GM12801 (cell line): ENCODE data around the gene SBK2.

Experiments
- CTCF ChIP-seq: IDR thresholded peaks from one replicate; pipeline ENCODE4 v1.5.1; 2011; ENCODE audit warnings: control low read depth; ENCODE audit not compliant: insufficient read length; ENCODE audit errors: extremely low read depth

Gene SBK2

GRCh38 chr19:55535173-55535964 is 1.6 kb downstream of the SBK2 start:
- no peak for TF ChIP-seq CTCF

GRCh38 chr19:55530996-55531395 is 5.9 kb downstream of the SBK2 start:
- TF ChIP-seq CTCF = no peak

- no peak for TF ChIP-seq CTCF
Measured at GRCh38 chr19:55529636-55530234, 7.2 kb downstream of the SBK2 start.

- no peak for TF ChIP-seq CTCF
Measured at GRCh38 chr19:55528030-55528803, 8.7 kb downstream of the SBK2 start.

- TF ChIP-seq CTCF = no peak
Measured at GRCh38 chr19:55527197-55528029, 9.5 kb downstream of the SBK2 start.

GRCh38 chr19:55526216-55527196 is 10.4 kb downstream of the SBK2 start:
- no peak for TF ChIP-seq CTCF
